Thyroid gland (tissue), 4 donors: Measurements from ENCODE around the gene SEMA5A.

Experiments used
- POLR2A ChIP-seq, 2 donors: fragments of 450-650 bp; IDR thresholded peaks; one replicate each; pipeline ENCODE4 v1.6.1; 2017; ENCODE audit warnings: antibody characterized with exemption in 2 of 2, mild to moderate bottlenecking in 2 of 2, moderate library complexity in 1 of 2
- TF ChIP-seq, protein P1 (sequence below), 6 experiments: fragments of 200-600 bp in 3 of 6; fragments of 450-650 bp in 3 of 6; sonication (generic) in 3 of 6; IDR thresholded peaks; one replicate each; pipeline ENCODE4 v1.5.1; 2016 to 2019; ENCODE audit warnings: antibody characterized with exemption in 6 of 6, mild to moderate bottlenecking in 2 of 6, inconsistent platforms in 1 of 6, moderate library complexity in 1 of 6

DNA sequence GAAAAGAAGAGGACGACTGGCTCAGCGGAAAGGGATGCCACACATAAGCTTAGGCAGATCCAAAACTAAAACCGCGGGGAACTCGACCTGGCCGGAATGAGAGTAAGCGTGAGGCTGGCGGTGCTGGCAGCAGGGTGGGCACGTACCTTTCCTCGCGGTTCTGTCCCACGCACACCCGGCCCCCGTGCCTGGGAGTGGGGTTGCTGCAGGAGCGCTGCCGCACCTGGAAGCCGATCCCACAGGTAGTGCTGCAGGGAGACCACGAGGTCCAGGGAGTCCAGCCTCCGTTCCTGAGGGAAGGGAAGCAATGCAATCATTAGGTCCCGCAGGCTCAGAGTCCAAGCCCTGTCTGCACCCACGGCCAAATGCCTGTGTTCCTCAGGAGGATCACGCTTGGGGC lies 427.0 kb downstream of the SEMA5A start:
- TF ChIP-seq, protein P1, sequence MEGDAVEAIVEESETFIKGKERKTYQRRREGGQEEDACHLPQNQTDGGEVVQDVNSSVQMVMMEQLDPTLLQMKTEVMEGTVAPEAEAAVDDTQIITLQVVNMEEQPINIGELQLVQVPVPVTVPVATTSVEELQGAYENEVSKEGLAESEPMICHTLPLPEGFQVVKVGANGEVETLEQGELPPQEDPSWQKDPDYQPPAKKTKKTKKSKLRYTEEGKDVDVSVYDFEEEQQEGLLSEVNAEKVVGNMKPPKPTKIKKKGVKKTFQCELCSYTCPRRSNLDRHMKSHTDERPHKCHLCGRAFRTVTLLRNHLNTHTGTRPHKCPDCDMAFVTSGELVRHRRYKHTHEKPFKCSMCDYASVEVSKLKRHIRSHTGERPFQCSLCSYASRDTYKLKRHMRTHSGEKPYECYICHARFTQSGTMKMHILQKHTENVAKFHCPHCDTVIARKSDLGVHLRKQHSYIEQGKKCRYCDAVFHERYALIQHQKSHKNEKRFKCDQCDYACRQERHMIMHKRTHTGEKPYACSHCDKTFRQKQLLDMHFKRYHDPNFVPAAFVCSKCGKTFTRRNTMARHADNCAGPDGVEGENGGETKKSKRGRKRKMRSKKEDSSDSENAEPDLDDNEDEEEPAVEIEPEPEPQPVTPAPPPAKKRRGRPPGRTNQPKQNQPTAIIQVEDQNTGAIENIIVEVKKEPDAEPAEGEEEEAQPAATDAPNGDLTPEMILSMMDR (IDR thresholded peaks at IDR 0.05), result no peak
- no peak for TF ChIP-seq POLR2A (IDR thresholded peaks at IDR 0.05)
